22Rv1 (cell line): ENCODE data around the gene NRXN2.
"Not testable (repeated sequence)": the region's sequence is repeated elsewhere in the genome, so short reads cannot be mapped to it uniquely, and the experiment has no call there.

Experiments
- H3K27ac ChIP-seq: fragments of 450-650 bp; 2 replicates; pipeline ENCODE4 v1.5.1; 2017
- ZFX ChIP-seq: fragments of 450-650 bp; IDR thresholded peaks from 2 replicates; pipeline ENCODE4 v1.6.1; 2017; ENCODE audit warnings: antibody characterized with exemption, borderline replicate concordance
- TF ChIP-seq, protein P1 (sequence below): fragments of 450-650 bp; IDR thresholded peaks from 2 replicates; pipeline ENCODE4 v1.5.1; 2017; ENCODE audit warnings: mild to moderate bottlenecking

NRXN2 gene

DNA sequence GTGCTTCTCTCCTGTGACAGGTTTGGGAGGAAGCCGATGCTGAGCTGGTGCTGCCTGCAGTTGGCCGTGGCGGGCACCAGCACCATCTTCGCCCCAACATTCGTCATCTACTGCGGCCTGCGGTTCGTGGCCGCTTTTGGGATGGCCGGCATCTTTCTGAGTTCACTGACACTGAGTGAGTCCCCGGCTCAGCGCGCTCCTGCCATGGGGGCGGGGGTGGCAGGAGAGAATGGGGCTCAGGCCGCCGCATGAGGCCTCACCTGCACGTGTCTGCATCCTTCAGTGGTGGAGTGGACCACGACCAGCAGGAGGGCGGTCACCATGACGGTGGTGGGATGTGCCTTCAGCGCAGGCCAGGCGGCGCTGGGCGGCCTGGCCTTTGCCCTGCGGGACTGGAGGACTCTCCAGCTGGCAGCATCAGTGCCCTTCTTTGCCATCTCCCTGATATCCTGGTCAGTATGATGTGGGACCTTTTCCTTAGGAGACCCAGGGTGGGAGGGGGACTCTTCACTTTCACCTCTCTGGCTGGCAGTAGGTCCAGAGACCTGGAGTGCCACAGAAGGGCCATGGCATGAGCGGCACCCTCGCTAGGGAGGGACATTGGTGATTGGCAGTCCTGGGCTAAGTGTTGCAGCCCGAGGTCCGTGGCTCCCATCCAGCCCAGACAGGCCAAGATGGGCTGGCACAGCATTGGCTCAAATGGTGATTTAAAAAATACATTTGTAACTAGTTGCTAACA is 160.8 kb downstream of the NRXN2 start:
- TF ChIP-seq, protein P1, sequence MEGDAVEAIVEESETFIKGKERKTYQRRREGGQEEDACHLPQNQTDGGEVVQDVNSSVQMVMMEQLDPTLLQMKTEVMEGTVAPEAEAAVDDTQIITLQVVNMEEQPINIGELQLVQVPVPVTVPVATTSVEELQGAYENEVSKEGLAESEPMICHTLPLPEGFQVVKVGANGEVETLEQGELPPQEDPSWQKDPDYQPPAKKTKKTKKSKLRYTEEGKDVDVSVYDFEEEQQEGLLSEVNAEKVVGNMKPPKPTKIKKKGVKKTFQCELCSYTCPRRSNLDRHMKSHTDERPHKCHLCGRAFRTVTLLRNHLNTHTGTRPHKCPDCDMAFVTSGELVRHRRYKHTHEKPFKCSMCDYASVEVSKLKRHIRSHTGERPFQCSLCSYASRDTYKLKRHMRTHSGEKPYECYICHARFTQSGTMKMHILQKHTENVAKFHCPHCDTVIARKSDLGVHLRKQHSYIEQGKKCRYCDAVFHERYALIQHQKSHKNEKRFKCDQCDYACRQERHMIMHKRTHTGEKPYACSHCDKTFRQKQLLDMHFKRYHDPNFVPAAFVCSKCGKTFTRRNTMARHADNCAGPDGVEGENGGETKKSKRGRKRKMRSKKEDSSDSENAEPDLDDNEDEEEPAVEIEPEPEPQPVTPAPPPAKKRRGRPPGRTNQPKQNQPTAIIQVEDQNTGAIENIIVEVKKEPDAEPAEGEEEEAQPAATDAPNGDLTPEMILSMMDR: no peak
- no peak for TF ChIP-seq ZFX
- H3K27ac ChIP-seq: no peak overlapping the region

DNA sequence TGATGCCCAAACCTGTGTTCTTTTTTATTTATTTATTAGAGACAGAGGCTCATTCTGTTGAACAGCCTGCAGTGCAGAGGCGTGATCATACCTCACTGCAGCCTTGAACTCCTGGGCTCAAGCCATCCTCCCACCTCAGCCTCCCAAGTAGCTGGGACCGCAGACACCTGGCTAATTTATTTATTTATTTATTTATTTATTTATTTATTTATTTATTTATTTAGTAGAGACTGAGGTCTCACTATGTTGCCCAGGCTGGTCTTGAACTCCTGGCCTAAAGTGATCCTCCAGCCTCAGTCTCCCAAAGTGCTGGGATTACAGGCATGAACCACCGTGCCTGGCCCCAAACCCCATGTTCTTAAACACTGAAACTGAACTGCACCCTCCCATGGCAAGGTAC is 161.6 kb downstream of the NRXN2 start:
- H3K27ac ChIP-seq: not testable (repeated sequence)

DNA sequence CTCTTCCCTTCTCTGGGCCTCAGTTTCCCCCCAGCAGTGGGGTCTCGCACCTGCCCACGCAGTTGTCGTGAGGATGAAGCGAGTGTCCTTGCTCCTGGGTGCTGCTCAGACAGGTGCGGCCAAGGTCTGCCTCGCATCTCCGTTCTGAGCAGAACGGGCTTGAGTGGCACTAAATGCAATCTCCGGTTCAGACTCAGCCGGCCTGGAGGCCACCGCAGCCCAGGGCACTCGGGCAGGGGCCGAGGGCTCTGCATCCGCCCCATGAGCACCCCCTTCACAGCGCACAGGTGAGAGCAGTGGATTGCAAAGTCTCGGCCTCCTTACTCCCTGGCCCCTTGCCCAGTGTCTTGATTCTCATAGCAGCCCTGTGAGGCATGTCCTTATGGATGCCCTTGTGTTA is 162.1 kb downstream of the NRXN2 start:
- H3K27ac ChIP-seq: no peak overlapping the region
- TF ChIP-seq, protein P1: no peak
- TF ChIP-seq ZFX: no peak

DNA sequence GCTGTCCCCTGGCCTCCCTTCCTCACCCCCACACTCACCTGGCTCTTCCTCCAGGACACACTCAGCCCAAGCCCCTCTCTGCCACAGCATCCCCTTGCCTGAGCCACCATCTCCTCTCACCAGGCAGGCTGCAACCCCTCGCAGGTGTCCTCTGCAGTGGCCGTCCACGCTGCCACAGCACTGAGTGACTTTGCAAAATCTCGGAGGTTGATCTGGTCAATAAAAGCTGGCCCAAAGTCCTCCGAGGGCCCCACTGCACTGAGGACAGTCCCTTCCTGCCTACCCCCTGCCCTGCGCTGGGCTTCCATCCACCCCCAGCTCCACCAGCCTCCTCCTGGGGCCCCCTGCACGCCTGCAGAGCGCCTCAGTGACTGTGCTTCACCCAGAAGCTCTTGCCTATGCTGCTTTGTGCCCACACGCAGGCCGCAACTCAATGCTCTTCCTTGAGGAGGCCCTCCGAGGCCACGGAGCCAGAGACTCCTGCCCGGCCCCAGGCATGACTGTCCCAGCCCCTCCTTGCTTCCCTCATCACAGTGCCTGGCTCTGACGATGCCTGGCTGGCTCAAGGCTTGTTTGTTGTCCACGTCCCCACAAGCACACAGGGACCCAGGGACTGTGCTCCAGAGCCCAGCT is 162.7 kb downstream of the NRXN2 start:
- TF ChIP-seq, protein P1: no peak
- no peak for TF ChIP-seq ZFX
- H3K27ac ChIP-seq: no peak overlapping the region

DNA sequence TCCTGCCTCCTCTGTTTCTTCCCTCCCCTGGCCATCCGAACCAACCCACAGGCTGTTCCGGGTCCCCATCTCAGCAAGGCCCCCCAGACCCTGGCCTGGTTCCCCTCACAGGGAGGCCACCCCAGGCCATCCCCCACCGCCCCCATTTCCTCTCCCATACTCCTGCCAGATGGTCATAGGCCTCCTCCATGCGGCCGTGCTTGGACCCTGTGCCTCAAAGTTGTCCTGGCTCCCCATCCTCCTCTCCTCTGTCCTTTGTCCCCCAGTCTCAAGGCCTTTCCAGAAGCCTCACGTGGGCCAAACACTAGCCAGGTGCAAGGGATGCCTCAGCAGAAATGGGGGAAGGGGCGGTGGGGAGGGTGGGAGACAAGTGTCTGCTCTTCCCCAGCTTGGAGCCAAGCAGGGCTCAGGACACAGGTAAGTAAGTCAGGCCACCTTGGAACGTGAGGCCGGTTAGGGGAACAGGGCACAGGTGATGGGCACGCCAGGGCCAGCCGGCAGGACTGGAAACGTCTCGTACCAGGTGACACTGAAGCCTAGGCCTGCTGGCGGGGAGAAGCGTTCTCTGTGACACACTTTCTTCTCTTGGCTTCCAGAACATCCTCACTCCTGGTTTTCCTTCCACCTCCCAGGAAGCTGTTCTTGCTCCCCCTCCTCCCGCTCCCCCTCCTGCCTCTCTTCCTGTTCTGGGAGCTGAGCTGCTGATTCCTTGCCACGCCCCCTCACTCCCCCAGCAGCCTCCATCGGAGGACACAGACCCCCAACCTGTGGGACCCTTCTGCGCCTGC is 163.5 kb downstream of the NRXN2 start:
- H3K27ac ChIP-seq: no peak overlapping the region
- TF ChIP-seq, protein P1: no peak
- no peak for TF ChIP-seq ZFX

DNA sequence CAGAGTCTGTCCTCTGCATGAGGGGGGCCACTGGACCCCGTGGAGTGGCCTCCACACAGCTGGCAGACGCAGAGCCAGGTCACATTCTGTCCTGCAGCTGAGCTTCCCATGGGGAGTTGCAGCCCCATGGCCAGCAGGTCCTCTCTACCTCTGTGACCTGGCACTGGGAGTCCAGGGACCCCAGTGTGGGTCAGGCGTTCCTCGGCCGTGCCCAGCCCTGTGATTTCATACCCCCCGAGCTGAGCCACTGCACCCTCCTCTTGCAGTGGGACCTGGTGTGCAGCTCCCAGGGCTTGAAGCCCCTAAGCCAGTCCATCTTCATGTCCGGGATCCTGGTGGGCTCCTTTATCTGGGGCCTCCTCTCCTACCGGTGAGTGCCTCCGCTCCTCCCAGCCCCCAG is 164.1 kb downstream of the NRXN2 start:
- no peak overlapping the region for H3K27ac ChIP-seq
- TF ChIP-seq, protein P1: no peak
- no peak for TF ChIP-seq ZFX

DNA sequence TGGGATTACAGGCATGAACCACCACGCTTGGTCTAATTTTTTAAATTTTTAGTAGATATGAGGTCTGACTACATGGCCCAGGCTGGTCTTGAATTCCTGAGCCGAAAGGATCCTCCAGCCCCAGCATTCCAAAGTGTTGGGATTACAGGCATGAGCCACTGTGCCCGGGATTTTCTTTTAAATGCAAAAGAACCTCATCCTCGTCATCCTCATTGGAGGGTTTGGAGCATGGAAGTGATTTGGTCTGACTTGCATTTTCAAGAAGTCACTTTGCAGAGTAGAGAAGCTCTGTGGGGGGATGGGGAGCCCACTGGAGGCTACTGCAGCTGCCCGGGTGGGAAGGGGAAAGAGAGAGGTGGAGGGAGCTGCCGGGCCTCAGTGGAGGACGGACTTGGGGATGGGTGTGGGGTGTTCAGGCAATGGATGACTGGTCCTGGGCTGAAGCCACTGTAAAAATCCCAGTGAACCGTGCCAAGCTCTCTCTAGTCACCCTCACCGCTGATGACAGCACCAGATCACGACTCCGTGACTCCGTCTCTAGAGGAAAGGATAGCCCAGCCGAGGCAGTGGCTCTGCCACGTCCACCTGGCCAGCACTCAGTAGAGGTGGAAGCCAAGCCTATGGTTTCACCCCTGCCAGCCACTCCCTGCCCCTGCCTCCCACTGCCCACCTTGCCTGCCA is 164.8 kb downstream of the NRXN2 start:
- no peak overlapping the region for H3K27ac ChIP-seq
- TF ChIP-seq, protein P1: no peak
- TF ChIP-seq ZFX: no peak
